ACC112 (cell line): Measurements from ENCODE around the gene TRIM6.

Experiments used
- H2AFZ ChIP-seq: fragments of 200-600 bp; sonication (generic); one replicate; pipeline ENCODE4 v1.6.0; 2017; ENCODE audit warnings: antibody characterized with exemption, low read length; ENCODE audit not compliant: unreplicated experiment
- H3K27ac ChIP-seq: fragments of 200-600 bp; sonication (generic); 2 replicates; pipeline ENCODE4 v1.5.1; 2014; ENCODE audit warnings: low read depth, mild to moderate bottlenecking, antibody characterized with exemption, low read length, moderate library complexity
- H3K27me3 ChIP-seq: fragments of 200-600 bp; sonication (generic); 2 replicates; pipeline ENCODE4 v1.6.1; 2014; ENCODE audit warnings: mild to moderate bottlenecking, antibody characterized with exemption, low read length, moderate library complexity, mixed read lengths; ENCODE audit not compliant: insufficient read depth
- H3K36me3 ChIP-seq: fragments of 200-600 bp; sonication (generic); 2 replicates; pipeline ENCODE4 v1.6.1; 2016; ENCODE audit warnings: mild to moderate bottlenecking, antibody characterized with exemption, low read length, moderate library complexity, mixed read lengths; ENCODE audit not compliant: insufficient read depth
- H3K4me1 ChIP-seq: fragments of 200-600 bp; sonication (generic); one replicate; pipeline ENCODE4 v1.6.1; 2016; ENCODE audit warnings: low read length, mixed read lengths; ENCODE audit not compliant: insufficient read depth, unreplicated experiment, control insufficient read depth
- H3K4me3 ChIP-seq: fragments of 200-600 bp; sonication (generic); 2 replicates; pipeline ENCODE4 v1.5.1; 2014; ENCODE audit warnings: mild to moderate bottlenecking, low read depth, low read length
- H3K79me2 ChIP-seq: fragments of 200-600 bp; sonication (generic); one replicate; pipeline ENCODE4 v1.6.0; 2016; ENCODE audit warnings: low read length; ENCODE audit not compliant: control insufficient read depth, unreplicated experiment, insufficient read depth

Gene TRIM6

GRCh38 chr11:5596607-5597201 lies at the start of gene TRIM6:
TRIM6 (plus strand) TSS chr11:5596637; CDS start chr11:5596898, 261 bp downstream.
- H2AFZ ChIP-seq: peak within 1 kb of the TSS; percentile 95
- peaks cover 11% of the 10 kb centered on the region for H3K79me2 ChIP-seq
- no peaks in the 10 kb centered on the region for H3K36me3 ChIP-seq
- H3K4me1 ChIP-seq: peaks cover 25% of the 10 kb centered on the region
- peak within 1 kb of the TSS; percentile 36; the same call in 1 of the 2 replicates for H3K27ac ChIP-seq
- no peaks in the 10 kb centered on the region for H3K27me3 ChIP-seq
- H3K4me3 ChIP-seq: peak within 1 kb of the TSS; percentile 90

GRCh38 chr11:5547982-5548381 lies 48.5 kb upstream of the TRIM6 start:
- Histone ChIP-seq H3K79me2 (no peaks in the 10 kb centered on the region), H3K4me3 (no peak overlapping the region), H3K4me1 (peaks cover 14% of the 10 kb centered on the region), H3K27me3 (no peaks in the 10 kb centered on the region), H3K36me3 (no peaks in the 10 kb centered on the region), H2AFZ (no peak overlapping the region), H3K27ac (no peak overlapping the region)

DNA sequence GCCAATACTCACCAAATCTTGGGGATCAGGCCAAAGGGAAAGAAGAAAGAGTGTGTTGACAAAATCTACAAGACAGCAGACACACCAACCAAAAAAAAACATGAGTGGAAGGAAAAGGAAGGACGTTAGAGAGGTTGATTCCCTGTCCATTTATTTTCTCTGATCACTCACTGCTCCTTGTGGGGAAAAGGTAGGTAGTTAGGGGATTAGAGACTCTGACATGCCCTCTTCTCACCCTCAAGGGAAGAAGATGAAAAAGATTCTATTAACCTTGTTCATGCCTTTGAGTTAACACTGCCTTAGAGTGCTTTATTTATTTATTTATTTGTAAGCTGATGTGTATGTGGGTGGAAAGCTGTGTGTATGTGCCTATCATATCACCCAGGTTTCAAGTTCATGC lies 48.0 kb upstream of the TRIM6 start, which contains the start of gene OR52H1:
TSS of gene OR52H1 (minus strand) at position 101 of the 400 bp plus-strand sequence. CDS start 3,035 bp downstream, outside the sequence.
- Histone ChIP-seq H3K79me2 (no peaks in the 10 kb centered on the region), H3K27ac (no peak within 1 kb of the TSS), H3K27me3 (no peaks in the 10 kb centered on the region), H2AFZ (no peak within 1 kb of the TSS), H3K4me1 (peaks cover 14% of the 10 kb centered on the region), H3K4me3 (no peak within 1 kb of the TSS), H3K36me3 (no peaks in the 10 kb centered on the region)

- no peak overlapping the region for H3K4me3 ChIP-seq
- H3K27me3 ChIP-seq: no peaks in the 10 kb centered on the region
- H3K4me1 ChIP-seq: peaks cover 14% of the 10 kb centered on the region
- no peaks in the 10 kb centered on the region for H3K79me2 ChIP-seq
- H3K36me3 ChIP-seq: no peaks in the 10 kb centered on the region
- peak overlapping the region; percentile 55 for H3K27ac ChIP-seq
- H2AFZ ChIP-seq: no peak overlapping the region
These were observed 45.9 kb upstream of the TRIM6 start for GRCh38 chr11:5550440-5551095.

DNA sequence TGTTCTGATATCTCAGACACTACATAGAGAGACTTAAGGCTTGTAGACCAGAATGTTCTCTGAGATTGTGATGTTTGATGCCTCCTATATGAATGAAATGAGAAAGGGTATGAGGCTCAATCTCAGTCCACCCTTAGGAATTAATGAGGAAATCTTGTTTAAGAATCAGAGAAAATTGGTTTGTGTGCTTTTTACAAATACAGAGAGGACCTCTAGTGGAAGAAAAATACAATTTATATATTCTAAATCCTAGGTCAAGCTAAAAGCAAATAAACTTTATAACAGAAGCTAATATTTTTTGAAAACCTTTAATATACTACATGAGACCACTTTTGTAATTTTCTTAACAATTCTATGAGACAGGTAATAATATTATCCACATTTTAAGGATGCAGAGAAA lies 43.1 kb upstream of the TRIM6 start:
- H3K79me2 ChIP-seq: no peaks in the 10 kb centered on the region
- H2AFZ ChIP-seq: no peak overlapping the region
- H3K27me3 ChIP-seq: no peaks in the 10 kb centered on the region
- no peaks in the 10 kb centered on the region for H3K36me3 ChIP-seq
- peaks cover 14% of the 10 kb centered on the region for H3K4me1 ChIP-seq
- H3K4me3 ChIP-seq: no peak overlapping the region
- no peak overlapping the region for H3K27ac ChIP-seq

DNA sequence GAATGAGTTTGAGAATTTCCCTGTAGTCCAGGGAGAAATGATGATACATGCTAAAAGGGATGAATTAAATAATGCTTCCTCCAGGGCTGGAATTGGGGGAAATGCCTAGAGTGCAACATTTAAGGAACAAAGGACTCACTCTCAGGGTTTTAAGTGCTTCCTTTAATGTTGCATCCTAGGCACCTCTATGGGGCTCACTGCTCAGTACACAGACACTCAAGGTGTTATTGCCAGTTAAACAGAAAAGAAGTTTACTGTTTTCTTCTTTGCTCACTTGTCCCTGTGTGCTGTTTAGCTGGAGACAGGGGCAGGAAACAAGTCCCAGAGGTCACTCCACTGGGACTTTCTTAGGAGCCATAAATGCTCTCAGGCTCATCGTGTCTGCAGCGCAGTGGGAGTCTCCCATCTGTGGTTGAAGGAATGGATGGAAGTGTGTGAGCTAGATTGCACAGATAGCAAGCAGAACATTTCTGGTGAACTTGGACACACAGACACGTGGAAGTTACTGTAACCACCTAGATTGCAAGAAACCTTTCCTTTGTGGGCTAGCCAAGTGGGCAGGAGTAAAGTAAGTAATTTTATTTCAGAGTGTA lies 39.7 kb upstream of the TRIM6 start:
- H3K4me3 ChIP-seq: no peak overlapping the region

GRCh38 chr11:5557751-5558150 lies 38.7 kb upstream of the TRIM6 start:
- Histone ChIP-seq H3K27ac (no peak overlapping the region), H3K79me2 (no peaks in the 10 kb centered on the region), H3K4me3 (no peak overlapping the region), H3K27me3 (no peaks in the 10 kb centered on the region), H2AFZ (no peak overlapping the region), H3K36me3 (no peaks in the 10 kb centered on the region), H3K4me1 (no peaks in the 10 kb centered on the region)

More for the DNA sequence above, 39.7 kb upstream of the TRIM6 start:
- H3K79me2 ChIP-seq: no peaks in the 10 kb centered on the region
- no peak overlapping the region for H3K27ac ChIP-seq
- H3K27me3 ChIP-seq: no peaks in the 10 kb centered on the region
- no peaks in the 10 kb centered on the region for H3K4me1 ChIP-seq
- no peak overlapping the region for H2AFZ ChIP-seq
- H3K36me3 ChIP-seq: no peaks in the 10 kb centered on the region

- no peaks in the 10 kb centered on the region for H3K27me3 ChIP-seq
- H3K27ac ChIP-seq: no peak overlapping the region
- H3K4me3 ChIP-seq: no peak overlapping the region
- H3K36me3 ChIP-seq: no peaks in the 10 kb centered on the region
- H3K4me1 ChIP-seq: peaks cover 5% of the 10 kb centered on the region
- H2AFZ ChIP-seq: no peak overlapping the region
- H3K79me2 ChIP-seq: no peaks in the 10 kb centered on the region
These were observed 32.0 kb upstream of the TRIM6 start for GRCh38 chr11:5564259-5565019.

GRCh38 chr11:5574654-5575053 lies 21.8 kb upstream of the TRIM6 start:
- no peaks in the 10 kb centered on the region for H3K27me3 ChIP-seq
- no peak overlapping the region for H3K27ac ChIP-seq
- no peaks in the 10 kb centered on the region for H3K4me1 ChIP-seq
- no peaks in the 10 kb centered on the region for H3K79me2 ChIP-seq
- no peak overlapping the region for H2AFZ ChIP-seq
- H3K36me3 ChIP-seq: no peaks in the 10 kb centered on the region
- no peak overlapping the region for H3K4me3 ChIP-seq

DNA sequence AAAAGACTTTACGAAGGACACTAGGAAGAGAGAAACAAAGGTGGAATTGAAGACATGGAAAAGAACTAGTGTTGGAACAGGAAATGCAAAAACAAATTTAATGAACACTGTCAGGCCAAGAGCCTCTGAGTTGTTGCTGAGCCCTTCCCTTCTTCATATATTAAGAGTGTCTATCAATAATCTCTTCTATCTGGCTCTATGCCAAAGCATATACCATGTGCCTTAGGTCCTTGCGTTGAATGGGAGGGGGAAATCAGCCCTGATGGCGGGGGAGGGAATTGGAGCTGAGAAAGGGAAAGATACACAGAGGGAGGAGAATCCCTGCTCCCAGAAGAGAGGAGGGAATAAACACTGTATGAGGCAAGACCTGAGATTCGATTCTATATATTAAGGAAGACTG lies 21.3 kb upstream of the TRIM6 start:
- Histone ChIP-seq H3K36me3 (no peaks in the 10 kb centered on the region), H3K4me3 (no peak overlapping the region), H2AFZ (no peak overlapping the region), H3K27me3 (no peaks in the 10 kb centered on the region), H3K4me1 (no peaks in the 10 kb centered on the region), H3K79me2 (no peaks in the 10 kb centered on the region), H3K27ac (no peak overlapping the region)
